ENCODE data around the gene VWF.
"Not testable (repeated sequence)": the region's sequence is repeated elsewhere in the genome, so short reads cannot be mapped to it uniquely, and the experiment has no call there.

VWF gene

DNA sequence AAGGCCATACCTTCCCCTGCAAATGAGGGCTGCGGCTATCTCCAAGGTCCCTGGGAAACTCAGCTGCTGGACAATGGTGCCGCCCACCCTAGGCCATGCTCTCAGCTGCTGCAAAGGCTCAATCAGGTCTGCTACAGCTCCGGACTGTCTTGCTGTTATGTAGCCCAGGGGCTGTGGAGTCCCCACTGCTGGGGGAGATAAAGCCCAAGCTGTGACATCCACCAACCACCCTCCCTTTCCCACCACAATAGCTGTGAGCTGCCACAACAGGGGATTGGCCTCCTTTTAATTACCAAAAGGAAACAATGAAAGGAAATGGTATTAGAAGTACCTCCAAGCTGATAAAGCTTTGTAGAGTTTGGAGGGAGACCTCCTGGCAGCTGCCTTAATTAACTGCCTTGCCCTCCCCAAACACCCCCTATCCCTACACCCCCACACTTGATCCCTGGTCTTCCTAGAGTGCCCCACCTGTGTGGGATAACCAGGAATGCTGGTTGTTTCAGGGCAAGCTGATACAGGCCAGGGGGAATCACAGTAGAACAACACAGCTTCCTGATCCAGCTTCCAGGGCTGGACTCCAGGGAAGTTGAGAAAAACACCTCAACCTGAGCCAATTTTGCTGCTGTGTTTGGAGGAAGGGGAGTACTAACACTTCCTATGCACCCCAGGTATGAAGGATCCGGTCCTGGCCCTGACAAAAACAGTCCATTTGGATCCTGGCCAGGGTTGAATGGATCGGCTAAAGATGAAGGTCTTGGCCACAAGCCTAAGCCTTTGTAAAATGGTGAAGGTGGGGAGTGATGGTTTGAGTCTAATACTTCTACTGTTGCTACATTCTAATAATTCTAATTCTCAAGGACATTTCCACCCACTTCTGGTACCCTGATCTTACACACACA lies at the start of gene VWF:
Gene VWF, minus strand, starts transcription at position 260 of the 899 bp plus-strand sequence. CDS start 1,474 bp downstream, outside the sequence.
- DNase-seq (ENCODE audit: low read depth in 2 of 3, low spot score in 2 of 3): no peak

- DNase-seq (ENCODE audit: low read depth in 2 of 3, low spot score in 2 of 3): no peak
These were observed 48.4 kb upstream of the VWF start for GRCh38 chr12:6172862-6173261.

DNA sequence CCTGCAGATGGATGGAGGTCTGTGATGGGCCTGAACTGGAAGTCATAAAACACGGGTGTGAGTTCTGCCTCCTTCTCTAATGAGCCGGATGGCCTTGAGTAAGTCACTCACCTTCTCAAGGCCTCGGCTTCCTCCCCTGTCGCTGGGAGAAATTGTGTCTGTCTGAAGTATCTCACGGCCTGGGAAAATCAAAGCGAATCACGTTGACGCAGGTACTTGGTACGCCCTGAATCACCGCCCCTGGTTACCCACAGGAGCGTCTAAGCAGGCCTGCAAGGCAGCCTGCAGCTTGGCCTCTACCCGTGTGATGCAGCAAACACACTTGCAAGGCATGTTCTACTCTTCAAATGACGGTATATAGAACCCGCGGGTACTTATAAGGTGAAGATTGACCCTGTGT lies 47.6 kb upstream of the VWF start:
- DNase-seq (ENCODE audit: low read depth in 2 of 3, low spot score in 2 of 3): no peak

- DNase-seq (ENCODE audit: low read depth in 2 of 3, low spot score in 2 of 3): no peak
These were observed 47.0 kb upstream of the VWF start for GRCh38 chr12:6171409-6172015.

- peak; percentile 32 to 61 (median 60) for DNase-seq (ENCODE audit: low read depth in 2 of 3, low spot score in 2 of 3)
These were observed 43.1 kb upstream of the VWF start for GRCh38 chr12:6167327-6168280.

DNA sequence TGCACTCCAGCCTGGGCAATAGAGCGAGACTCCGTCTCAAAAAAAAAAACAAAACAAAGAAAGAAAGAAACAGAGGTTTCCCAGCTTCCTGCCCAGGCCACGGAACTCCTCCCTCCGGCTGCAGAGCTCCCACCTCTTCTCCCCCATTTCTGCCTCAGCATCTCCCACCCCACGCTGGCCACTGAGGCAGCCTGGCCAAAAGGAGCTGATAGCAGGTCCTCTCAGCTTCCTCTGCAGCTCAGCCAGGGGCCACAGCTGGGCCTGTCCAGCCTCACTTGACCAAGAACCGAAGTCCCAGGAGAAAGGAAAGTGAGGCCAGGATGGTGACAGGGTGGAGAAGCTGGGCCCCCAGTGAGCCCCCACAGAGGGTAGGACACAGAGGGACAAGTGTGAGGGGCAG lies 42.3 kb upstream of the VWF start:
- DNase-seq (ENCODE audit: low read depth in 2 of 3, low spot score in 2 of 3): no peak

DNA sequence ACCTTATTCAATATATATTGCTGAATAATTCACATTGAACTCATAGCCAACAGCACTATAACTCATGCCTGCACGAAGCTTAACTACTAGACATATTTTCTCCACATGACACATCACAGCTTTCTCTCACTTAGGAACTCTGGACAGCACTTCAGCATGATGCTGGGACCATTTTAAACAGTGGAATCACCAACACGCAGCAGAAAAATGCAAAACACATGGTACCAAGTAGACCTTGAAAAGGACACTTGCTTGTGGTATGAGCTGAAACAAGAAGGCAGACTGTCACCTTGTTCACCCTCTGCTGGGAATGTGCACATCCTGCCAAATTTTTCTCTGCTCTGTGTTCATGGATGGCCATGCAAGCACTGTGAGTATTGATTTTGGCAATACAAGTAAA lies 40.9 kb upstream of the VWF start:
- DNase-seq (ENCODE audit: low read depth in 2 of 3, low spot score in 2 of 3): no peak

DNA sequence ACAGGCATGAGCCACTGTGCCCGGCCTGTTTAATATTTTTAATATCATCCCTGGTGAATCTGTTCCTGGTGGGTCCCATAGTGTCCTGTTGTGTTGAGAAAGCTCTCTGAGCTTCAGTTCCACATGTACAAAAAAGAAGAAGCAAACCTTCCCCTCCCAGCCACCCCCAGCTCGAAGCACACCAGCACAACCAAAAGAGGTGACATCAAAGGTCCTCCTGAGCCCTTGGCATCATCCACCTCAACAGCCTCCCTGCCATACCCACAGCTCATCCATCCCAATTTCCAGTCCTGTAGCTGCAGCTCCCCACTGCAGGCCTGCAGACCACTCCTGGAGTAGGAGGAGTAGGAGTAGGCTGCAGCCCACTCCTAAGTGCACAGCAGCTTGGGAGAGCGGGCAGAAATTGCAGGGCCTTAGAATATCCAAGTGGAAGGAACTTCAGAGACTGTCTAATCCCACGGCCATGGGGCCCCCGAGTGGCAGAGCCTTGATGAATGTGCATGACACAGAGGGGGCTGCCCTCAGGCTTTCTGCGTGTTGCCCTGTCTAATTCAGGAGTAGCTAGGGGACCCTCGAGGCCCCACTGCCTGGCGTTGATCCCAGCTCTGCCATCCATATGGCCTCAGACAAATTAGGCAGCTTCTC lies 39.1 kb upstream of the VWF start:
- DNase-seq (ENCODE audit: low read depth in 2 of 3, low spot score in 2 of 3): no peak

GRCh38 chr12:6161124-6161882 lies 36.8 kb upstream of the VWF start:
- DNase-seq (ENCODE audit: low read depth in 2 of 3, low spot score in 2 of 3): no peak

DNA sequence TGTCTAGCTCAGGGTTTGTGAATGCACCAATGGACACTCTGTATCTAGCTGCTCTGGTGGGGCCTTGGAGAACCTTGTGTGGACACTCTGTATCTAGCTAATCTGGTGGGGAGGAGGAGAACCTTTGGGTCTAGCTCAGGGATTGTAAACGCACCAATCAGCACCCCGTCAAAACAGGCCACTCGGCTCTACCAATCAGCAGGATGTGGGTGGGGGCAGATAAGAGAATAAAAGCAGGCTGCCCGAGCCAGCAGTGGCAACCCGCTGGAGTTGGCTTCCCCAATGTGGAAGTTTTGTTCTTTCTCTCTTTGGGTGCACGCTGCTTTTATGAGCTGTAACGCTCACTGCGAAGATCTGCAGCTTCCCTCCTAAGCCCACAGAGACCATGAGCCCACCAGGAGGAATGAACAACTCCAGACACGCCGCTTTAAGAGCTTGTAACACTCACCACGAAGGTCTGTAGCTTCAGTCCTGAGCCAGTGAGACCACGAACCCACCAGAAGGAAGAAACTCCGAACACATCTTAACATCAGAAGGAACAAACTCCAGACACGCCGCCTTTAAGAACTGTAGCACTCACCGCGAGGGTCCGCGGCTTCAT lies 35.7 kb upstream of the VWF start:
- DNase-seq (ENCODE audit: low read depth in 2 of 3, low spot score in 2 of 3): not testable (repeated sequence)

- not testable (repeated sequence) for DNase-seq (ENCODE audit: low read depth in 2 of 3, low spot score in 2 of 3)
These were observed 34.9 kb upstream of the VWF start for GRCh38 chr12:6159166-6160011.

DNA sequence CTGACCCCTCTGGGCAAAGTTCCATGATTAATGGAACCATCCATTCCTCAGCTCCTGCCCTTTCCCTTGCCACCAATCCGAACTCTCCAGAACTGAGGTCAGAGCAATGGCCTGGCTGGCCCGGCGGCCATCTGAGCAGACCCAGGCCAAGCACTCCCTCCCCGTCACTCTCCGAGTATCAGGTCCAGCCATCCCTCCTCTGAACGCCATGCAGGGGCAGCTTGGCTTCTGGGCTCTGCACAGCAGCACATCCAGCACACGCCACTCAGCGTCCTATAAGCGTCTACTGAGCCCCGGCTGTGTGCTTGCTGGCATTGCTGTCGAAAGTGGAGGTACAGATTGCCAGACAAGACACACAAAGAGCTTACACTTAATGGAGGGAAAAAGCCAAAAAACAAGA lies 34.3 kb upstream of the VWF start:
- no peak for DNase-seq (ENCODE audit: low read depth in 2 of 3, low spot score in 2 of 3)

DNA sequence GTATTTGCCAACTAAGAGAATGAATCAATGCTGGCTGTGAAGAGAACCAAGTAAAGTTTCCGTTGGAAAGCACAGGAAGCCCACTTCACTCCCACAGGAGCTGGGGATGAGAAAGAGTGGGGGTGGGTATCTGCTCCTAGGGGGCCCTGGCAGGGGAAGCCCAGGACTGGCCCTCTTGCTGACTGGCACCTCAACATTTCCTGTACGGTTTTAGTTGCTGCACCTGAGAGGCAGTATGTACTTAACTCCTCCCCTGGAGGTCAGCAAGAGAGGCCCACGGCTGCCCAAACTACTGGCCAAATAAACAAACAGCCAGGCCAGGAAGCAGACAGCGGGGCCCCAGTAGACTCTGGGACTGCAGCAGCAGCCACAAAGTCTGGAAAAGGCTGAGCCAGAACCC lies 33.8 kb upstream of the VWF start:
- no peak for DNase-seq (ENCODE audit: low read depth in 2 of 3, low spot score in 2 of 3)

- DNase-seq (ENCODE audit: low read depth in 2 of 3, low spot score in 2 of 3): no peak
These were observed 33.0 kb upstream of the VWF start for GRCh38 chr12:6157482-6157881.

DNA sequence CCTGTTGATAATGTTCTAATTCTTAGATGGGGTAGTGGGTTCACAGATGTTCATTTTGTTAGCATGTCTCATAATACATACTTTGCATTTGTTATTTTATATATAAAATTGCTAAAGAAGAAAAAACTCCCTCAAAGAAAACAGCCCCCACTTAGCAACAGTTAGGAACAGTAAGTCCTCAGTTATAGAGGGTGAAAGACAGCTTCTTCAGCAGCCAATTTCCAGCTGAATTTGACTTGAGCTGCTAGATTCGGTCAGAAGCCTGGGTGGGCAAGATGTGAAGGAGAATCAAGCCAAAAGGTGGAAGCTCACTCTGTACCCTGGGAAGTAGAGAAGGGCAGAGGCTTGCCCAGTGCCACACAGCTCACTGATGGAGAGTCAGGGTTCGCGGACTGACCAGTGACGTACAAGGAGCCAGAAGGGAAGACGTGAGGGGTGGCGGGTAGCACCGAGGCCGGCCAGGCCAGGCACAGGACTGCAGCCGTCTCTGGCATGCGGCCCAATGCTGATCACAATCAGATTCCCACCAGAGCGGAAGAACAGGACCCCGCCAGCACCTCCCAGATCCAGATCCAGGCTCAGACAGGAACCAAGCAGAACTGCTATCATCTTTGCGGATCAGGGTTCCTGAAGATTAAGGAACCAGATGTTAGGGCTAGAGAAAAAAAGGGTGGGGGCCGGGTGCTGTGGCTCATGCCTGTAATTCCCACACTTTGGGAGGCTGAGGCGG lies 30.4 kb upstream of the VWF start:
- DNase-seq (ENCODE audit: low read depth in 2 of 3, low spot score in 2 of 3): no peak

DNA sequence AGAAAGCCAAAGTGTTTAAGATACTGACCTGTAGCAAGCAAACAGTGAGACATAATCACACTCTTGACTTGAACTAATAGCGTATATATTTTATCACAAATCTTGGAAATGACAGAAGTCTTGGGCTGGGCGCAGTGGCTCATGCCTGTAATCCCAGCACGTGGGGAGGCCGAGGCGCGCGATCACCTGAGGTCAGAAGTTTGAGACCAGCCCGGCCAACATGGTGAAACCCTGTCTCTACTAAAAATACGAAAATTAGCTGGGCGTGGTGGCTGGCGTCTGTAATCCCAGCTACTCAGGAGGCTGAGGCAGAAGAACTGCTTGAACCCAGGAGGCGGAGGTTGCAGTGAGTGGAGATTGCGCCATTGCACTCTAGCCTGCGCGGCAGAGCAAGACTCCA lies 24.3 kb upstream of the VWF start:
- DNase-seq (ENCODE audit: low read depth in 2 of 3, low spot score in 2 of 3): not testable (repeated sequence)

- no peak for DNase-seq (ENCODE audit: low read depth in 2 of 3, low spot score in 2 of 3)
These were observed 23.6 kb upstream of the VWF start for GRCh38 chr12:6148061-6148460.

GRCh38 chr12:6146951-6147350 lies 22.5 kb upstream of the VWF start:
- no peak for DNase-seq (ENCODE audit: low read depth in 2 of 3, low spot score in 2 of 3)
